Hypothalamus (tissue), 51 donors: ENCODE results near the gene BDP1.
"Not testable (repeated sequence)": the region's sequence is repeated elsewhere in the genome, so short reads cannot be mapped to it uniquely, and the experiment has no call there.

Source experiments
- DNase-seq, 51 donors: peaks; one replicate each; lab custom pipeline; 2025; lab: John Stamatoyannopoulos, UW

Gene BDP1

GRCh38 chr5:71569748-71570509 is 114.5 kb downstream of the BDP1 start:
- DNase-seq: no peak

DNA sequence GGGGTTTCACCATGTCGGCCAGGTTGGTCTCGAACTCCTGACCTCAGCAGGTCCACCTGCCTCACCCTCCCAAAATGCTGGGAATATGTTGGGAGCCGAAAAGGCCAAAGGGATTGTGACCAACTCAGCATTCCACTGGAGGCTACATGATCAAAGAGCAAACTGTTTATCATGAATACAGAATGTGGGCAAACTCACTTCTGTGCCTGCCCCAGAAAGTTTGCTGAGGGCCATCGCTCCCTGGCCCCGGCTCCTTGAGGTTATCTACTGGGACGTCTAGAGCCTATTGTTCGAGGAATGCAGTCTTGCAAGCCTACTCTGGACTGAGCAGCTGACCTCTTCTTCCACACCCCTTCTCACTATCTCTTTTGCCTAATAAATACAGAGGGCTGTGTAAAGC is 116.4 kb downstream of the BDP1 start:
- DNase-seq: not testable (repeated sequence)

DNA sequence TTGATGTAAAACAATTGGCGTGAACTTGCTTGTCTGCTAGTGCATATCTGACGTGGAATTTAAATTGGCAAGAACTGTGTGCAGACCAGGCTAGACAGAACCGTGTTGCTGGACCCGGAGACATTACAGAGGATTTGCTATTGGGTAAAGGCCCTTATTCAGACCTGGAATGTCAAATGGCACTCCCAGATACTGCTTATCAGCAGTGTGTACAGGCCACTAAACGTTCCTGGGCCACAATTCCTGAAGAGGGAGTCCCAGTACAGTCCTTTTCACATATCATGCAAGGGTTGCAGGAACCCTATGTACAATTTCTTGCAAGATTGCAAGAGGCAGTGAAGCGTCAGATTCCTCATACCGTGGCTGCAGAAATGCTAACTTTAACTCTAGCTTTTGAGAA is 118.1 kb downstream of the BDP1 start:
- no peak for DNase-seq

DNA sequence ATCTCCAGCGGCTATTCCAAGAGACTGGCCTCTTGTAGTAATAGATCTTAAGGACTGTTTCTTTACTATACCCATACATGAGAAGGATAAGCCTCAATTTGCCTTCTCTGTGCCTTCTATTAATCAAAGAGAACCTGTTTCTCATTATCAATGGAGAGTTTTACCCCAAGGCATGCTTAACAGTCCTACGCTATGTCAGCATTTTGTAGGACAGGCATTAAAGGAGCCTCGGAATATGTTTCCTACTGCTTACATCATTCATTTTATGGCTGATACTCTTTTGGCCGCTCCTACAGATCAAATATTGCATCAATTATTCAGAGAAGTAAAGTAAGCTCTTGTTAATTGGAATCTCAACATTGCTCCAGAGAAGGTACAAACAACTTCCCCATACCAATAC is 120.1 kb downstream of the BDP1 start:
- DNase-seq: not testable (repeated sequence)

DNA sequence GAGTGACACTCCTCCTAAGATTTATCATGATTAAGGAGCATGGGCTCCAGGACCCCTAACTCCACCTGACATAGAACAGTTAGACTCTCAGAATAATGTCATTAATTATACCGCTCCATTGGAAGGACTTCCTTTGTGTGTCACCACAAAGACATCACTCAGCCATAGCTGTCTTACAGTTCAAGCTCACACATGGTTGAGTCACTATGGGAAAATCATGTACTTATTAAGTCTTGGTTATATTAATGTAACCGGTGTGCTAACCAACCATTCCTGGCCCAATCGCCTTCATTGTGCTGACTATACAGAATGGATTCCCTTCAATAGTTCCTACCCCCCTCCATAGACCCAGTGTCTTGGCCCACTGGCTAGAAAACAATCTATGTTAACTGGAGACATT is 120.8 kb downstream of the BDP1 start:
- no peak for DNase-seq

DNA sequence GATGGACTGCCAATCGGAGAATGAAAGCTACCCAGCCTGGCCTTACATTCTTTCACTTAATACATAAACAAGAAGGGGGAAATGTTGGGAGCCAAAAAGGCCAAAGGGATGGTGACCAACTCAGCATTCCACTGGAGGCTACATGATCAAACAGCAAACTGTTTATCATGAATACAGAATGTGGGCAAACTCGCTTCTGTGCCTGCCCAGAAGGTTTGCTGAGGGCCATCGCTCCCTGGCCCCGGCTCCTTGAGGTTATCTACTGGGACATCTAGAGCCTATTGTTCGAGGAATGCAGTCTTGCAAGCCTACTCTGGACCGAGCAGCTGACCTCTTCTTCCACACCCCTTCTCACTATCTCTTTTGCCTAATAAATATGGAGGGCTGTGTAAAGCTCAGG is 122.4 kb downstream of the BDP1 start:
- not testable (repeated sequence) for DNase-seq

DNA sequence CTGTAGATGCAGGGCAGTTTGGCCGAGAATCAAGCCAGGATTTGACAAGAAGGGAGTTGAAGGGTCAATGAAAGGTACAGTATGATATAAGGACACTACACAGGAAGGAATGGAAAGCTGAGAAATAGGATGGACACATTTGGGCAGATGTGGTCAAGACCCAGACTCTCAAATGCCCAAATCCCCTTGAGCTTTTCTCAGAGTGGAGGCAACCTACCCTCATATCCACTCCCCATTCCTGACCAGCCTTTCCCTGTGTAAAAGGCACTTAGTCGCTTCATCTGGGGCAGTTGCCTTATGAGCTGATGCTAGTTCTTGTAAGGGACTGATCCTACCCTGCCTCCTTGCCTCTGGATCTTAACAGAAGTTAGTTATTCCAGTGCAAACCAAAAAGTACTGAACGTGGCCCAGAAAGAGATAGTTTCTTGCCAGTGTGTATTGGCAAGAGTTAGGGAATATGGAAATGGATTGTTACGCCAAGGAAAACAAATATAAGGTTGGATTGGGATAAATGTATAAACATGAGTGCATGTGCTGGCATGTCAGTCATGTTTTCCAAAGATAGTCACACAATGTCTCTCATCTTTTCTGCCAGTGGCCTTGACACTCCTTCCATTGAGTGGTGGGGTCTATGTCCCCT is 127.6 kb downstream of the BDP1 start:
- no peak for DNase-seq

- DNase-seq: peak in 4 of 51 donors; percentile 18 to 39 (median 34)
Observed at GRCh38 chr5:71586052-71586940, 130.8 kb downstream of the BDP1 start.

GRCh38 chr5:71586941-71587765 is 131.7 kb downstream of the BDP1 start, which contains the start of gene MCCC2:
Gene MCCC2, plus strand, starts transcription at chr5:71587340. Its CDS starts 86 bp downstream, at chr5:71587426.
- DNase-seq: peak; percentile 71 to 96 (median 89)

GRCh38 chr5:71587766-71588532 is 132.5 kb downstream of the BDP1 start:
- peak in 2 of 51 donors; percentile 12 to 38 for DNase-seq

- no peak for DNase-seq
Observed at GRCh38 chr5:71588533-71588885, 133.1 kb downstream of the BDP1 start.

GRCh38 chr5:71589903-71590302 is 134.5 kb downstream of the BDP1 start:
- DNase-seq: no peak

- no peak for DNase-seq
Observed at GRCh38 chr5:71591100-71591499, 135.6 kb downstream of the BDP1 start.

DNA sequence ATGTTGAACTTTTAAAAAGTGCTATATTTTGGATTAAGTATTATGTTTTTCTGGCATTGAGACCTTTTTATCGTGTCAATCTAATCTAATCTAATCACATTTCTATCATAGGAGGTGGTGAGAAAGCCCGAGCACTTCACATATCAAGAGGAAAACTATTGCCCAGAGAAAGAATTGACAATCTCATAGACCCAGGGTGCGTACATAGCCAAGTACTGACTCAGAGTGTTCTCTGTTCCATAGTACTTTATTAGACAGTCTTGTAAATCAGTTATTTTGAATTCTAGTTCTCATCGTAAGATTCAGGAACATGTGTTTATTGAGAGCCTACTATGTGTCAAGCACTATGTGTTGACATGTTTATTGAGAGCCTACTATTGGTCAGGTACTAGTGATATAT is 140.7 kb downstream of the BDP1 start:
- DNase-seq: no peak

GRCh38 chr5:71597001-71597400 is 141.6 kb downstream of the BDP1 start:
- DNase-seq: no peak

DNA sequence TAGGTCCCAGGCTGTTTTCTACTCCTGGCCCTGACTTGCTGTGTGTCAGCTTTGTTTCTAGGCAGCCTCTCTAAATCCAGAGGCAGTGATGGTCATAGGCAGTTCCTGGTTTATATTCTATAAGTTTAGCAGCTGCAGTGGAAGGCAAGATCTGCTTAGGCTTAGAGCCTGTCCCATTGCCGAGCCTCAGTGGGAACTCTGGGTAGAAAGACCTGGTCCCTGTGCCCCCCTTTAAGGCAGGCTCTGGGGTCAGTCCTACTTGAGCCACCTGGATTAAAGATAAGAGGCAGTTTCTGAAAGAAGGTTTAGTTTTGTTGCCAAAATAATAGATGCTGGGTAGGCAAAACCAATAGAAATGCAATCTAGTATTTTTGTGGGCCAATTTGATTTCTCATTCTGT is 145.3 kb downstream of the BDP1 start:
- DNase-seq: no peak

DNA sequence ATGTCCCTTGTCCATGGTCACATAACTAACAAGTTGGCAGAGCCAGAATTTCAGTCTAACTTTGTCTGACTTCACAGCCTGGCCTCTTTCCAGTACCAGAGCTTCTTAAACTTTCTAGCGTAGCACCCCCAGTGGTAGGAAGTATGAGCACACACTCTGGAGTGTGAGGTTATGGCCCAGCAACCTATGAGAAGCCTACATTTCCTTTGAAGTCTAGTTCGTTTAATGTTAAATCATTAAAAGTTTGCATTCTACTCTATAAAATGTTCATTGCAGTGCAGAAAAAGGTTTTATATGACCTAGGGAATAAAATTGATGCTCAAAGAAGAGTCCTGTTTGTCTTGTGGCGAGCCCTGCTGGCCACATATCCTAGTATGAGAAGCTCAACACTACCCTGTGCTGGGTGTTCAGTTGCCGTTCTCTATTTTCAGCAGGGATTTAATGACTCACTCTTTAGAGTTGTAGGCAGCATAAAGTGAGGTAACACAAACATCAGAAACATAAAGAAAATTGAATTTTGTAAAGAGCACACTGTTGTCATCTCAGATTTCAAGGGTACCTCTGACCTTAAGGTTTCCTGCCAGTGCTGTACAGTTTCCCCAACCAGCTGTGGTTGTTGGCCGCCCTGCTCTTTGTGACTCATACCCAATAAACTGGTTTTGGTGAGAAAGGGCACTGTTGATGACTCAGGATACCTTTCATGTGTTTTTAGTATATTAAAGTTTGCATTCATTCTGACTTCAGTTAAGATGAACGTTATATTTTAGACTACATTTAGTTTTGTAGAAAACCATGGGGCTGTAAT is 146.0 kb downstream of the BDP1 start:
- DNase-seq: peak in 6 of 51 donors; percentile 1 to 7 (median 3)

- DNase-seq: not testable (repeated sequence)
Observed at GRCh38 chr5:71609916-71610315, 154.5 kb downstream of the BDP1 start.

GRCh38 chr5:71615809-71616208 is 160.4 kb downstream of the BDP1 start:
- DNase-seq: no peak
